ENCODE measurements around the gene NINJ2. TPM values are rescaled to one million over a fixed set of nuclear protein-coding genes. Genes with fewer than 3 reads are reported as not detected.

Gene NINJ2
- total RNA-seq, 3 donors from 2014 or later (not counting 1 experiment from before 2014, with no cell fraction given): 3.1 to 6.6 (median 4.9) TPM

GRCh38 chr12:615620-616019, 47.6 kb downstream of the NINJ2 start:
- intact Hi-C loops (cut with micrococcal nuclease): no loop called here
- Mint-ChIP-seq H3K27me3 (ENCODE audit: low read depth in 2 of 2) (no peaks in the 10 kb centered on the region), H3K4me1 (peaks cover 35 to 38% of the 10 kb centered on the region in 2 donors), H3K9me3 (no peaks in the 10 kb centered on the region), H3K4me3 (no peak overlapping the region), H3K36me3 (no peaks in the 10 kb centered on the region), H3K27ac (no peak overlapping the region)
- Histone ChIP-seq H3K9me3 (ENCODE audit: control insufficient read depth, insufficient read depth, low read length) (no peaks in the 10 kb centered on the region), H3K4me1 (ENCODE audit: control insufficient read depth, insufficient read depth, low read length) (peaks cover 30% of the 10 kb centered on the region), H3K36me3 (ENCODE audit: control insufficient read depth, insufficient read depth, low read length) (no peaks in the 10 kb centered on the region), H3K27ac (ENCODE audit: low read length) (no peak overlapping the region), H3K27me3 (ENCODE audit: control insufficient read depth, insufficient read depth, low read length) (no peaks in the 10 kb centered on the region), H3K4me3 (ENCODE audit: low read length) (no peak overlapping the region)
- WGBS (ENCODE audit: insufficient coverage): 74% methylated on average over 4 of the region's 4 CpGs
- TF ChIP-seq CTCF (IDR thresholded peaks at IDR 0.05): no peak
- DNase-seq (no peak), ATAC-seq (no peak)

GRCh38 chr12:614411-614970, 48.8 kb downstream of the NINJ2 start:
- Histone ChIP-seq H3K36me3 (ENCODE audit: control insufficient read depth, insufficient read depth, low read length) (no peaks in the 10 kb centered on the region), H3K9me3 (ENCODE audit: control insufficient read depth, insufficient read depth, low read length) (no peaks in the 10 kb centered on the region), H3K4me3 (ENCODE audit: low read length) (no peak overlapping the region), H3K27me3 (ENCODE audit: control insufficient read depth, insufficient read depth, low read length) (no peaks in the 10 kb centered on the region), H3K4me1 (ENCODE audit: control insufficient read depth, insufficient read depth, low read length) (peaks cover 34% of the 10 kb centered on the region), H3K27ac (ENCODE audit: low read length) (no peak overlapping the region)
- Mint-ChIP-seq H3K27ac (no peak overlapping the region), H3K36me3 (no peaks in the 10 kb centered on the region), H3K27me3 (ENCODE audit: low read depth in 2 of 2) (no peaks in the 10 kb centered on the region), H3K4me1 (peaks cover 35 to 44% of the 10 kb centered on the region in 2 donors), H3K4me3 (peak overlapping the region; percentile 38), H3K9me3 (no peaks in the 10 kb centered on the region)
- intact Hi-C loops (cut with micrococcal nuclease): no loop called here
- TF ChIP-seq CTCF (IDR thresholded peaks at IDR 0.05): no peak
- WGBS (ENCODE audit: insufficient coverage): 60% methylated on average over 12 of the region's 12 CpGs
- peak in 1 of 2 donors; percentile 61 for DNase-seq
- no peak for ATAC-seq

DNA sequence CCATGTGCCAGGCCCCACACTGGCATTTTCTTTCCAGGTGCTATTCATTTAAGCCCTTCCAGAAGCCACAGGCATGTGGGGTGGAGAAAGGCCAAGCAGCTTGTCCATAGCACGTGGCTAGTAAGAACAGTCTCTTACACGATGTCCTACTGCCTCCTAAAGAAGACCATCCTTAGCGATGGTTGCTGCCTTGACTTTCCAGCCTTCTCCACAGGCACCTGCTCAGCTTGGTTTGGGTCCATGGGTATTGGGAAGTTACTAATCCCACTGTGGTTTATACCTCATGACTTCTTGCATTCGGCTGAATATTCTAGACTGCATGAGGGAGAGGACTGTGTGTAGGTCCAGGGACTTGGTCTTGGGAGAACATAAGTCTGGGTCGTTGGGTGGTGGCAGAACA, 49.2 kb downstream of the NINJ2 start:
- H3K4me3 ChIP-seq (ENCODE audit: low read length): no peak overlapping the region
- 76% methylated on average over 5 of the region's 5 CpGs for WGBS (ENCODE audit: insufficient coverage)
- H3K4me3 Mint-ChIP-seq: no peak overlapping the region
- intact Hi-C loops (cut with micrococcal nuclease): no loop called here
- H3K27me3 Mint-ChIP-seq (ENCODE audit: low read depth in 2 of 2): no peaks in the 10 kb centered on the region
- ATAC-seq (no peak), DNase-seq (no peak)
- H3K36me3 Mint-ChIP-seq: no peaks in the 10 kb centered on the region
- no peak overlapping the region for H3K27ac ChIP-seq (ENCODE audit: low read length)
- no peaks in the 10 kb centered on the region for H3K36me3 ChIP-seq (ENCODE audit: control insufficient read depth, insufficient read depth, low read length)
- H3K4me1 Mint-ChIP-seq: peaks cover 30 to 40% of the 10 kb centered on the region in 2 donors
- no peak for TF ChIP-seq CTCF (IDR thresholded peaks at IDR 0.05)
- H3K9me3 ChIP-seq (ENCODE audit: control insufficient read depth, insufficient read depth, low read length): no peaks in the 10 kb centered on the region
- no peaks in the 10 kb centered on the region for H3K27me3 ChIP-seq (ENCODE audit: control insufficient read depth, insufficient read depth, low read length)
- no peak overlapping the region for H3K27ac Mint-ChIP-seq
- no peaks in the 10 kb centered on the region for H3K9me3 Mint-ChIP-seq
- H3K4me1 ChIP-seq (ENCODE audit: control insufficient read depth, insufficient read depth, low read length): peaks cover 29% of the 10 kb centered on the region

- H3K27me3 ChIP-seq (ENCODE audit: control insufficient read depth, insufficient read depth, low read length): no peaks in the 10 kb centered on the region
- WGBS (ENCODE audit: insufficient coverage): 98% methylated on average over 4 of the region's 4 CpGs
- H3K27ac Mint-ChIP-seq: no peak overlapping the region
- no peak overlapping the region for H3K27ac ChIP-seq (ENCODE audit: low read length)
- H3K4me1 Mint-ChIP-seq: peaks cover 27 to 36% of the 10 kb centered on the region in 2 donors
- intact Hi-C loops (cut with micrococcal nuclease): no loop called here
- H3K4me3 ChIP-seq (ENCODE audit: low read length): no peak overlapping the region
- H3K36me3 Mint-ChIP-seq: no peaks in the 10 kb centered on the region
- TF ChIP-seq CTCF (IDR thresholded peaks at IDR 0.05): no peak
- DNase-seq (no peak), ATAC-seq (no peak)
- H3K9me3 Mint-ChIP-seq: no peaks in the 10 kb centered on the region
- no peak overlapping the region for H3K4me3 Mint-ChIP-seq
- H3K9me3 ChIP-seq (ENCODE audit: control insufficient read depth, insufficient read depth, low read length): no peaks in the 10 kb centered on the region
- H3K36me3 ChIP-seq (ENCODE audit: control insufficient read depth, insufficient read depth, low read length): no peaks in the 10 kb centered on the region
- H3K27me3 Mint-ChIP-seq (ENCODE audit: low read depth in 2 of 2): no peaks in the 10 kb centered on the region
- H3K4me1 ChIP-seq (ENCODE audit: control insufficient read depth, insufficient read depth, low read length): peaks cover 26% of the 10 kb centered on the region
Observed at GRCh38 chr12:612886-613285, 50.4 kb downstream of the NINJ2 start.
